Hepatocyte (in vitro differentiated cells): Measurements from ENCODE around the gene RBM19.

Source experiments
- CTCF ChIP-seq: fragments of 200-600 bp; sonication (generic); IDR thresholded peaks from 2 replicates; pipeline ENCODE4 v1.5.1; 2016; ENCODE audit warnings: antibody characterized with exemption, mild to moderate bottlenecking; ENCODE audit not compliant: poor library complexity
- EZH2 ChIP-seq: fragments of 200-600 bp; sonication (generic); IDR thresholded peaks from 2 replicates; pipeline ENCODE4 v1.6.1; 2016; ENCODE audit warnings: antibody characterized with exemption, mild to moderate bottlenecking, borderline replicate concordance
- EZH2phosphoT487 ChIP-seq: fragments of 200-600 bp; sonication (generic); IDR thresholded peaks from one replicate; pipeline ENCODE4 v1.6.1; 2018; ENCODE audit warnings: antibody characterized with exemption, mild to moderate bottlenecking, low read depth, moderate library complexity; ENCODE audit not compliant: unreplicated experiment, severe bottlenecking

GRCh38 chr12:113877607-113878006 is 88.5 kb downstream of the RBM19 start:
- TF ChIP-seq CTCF (no peak), EZH2 (no peak), EZH2phosphoT487 (no peak)
